ENCODE data around the gene NKX2-1.

GRCh38 chr14:36522972-36523715 is 3.1 kb upstream of the NKX2-1 start:
- TF ChIP-seq, protein P1, sequence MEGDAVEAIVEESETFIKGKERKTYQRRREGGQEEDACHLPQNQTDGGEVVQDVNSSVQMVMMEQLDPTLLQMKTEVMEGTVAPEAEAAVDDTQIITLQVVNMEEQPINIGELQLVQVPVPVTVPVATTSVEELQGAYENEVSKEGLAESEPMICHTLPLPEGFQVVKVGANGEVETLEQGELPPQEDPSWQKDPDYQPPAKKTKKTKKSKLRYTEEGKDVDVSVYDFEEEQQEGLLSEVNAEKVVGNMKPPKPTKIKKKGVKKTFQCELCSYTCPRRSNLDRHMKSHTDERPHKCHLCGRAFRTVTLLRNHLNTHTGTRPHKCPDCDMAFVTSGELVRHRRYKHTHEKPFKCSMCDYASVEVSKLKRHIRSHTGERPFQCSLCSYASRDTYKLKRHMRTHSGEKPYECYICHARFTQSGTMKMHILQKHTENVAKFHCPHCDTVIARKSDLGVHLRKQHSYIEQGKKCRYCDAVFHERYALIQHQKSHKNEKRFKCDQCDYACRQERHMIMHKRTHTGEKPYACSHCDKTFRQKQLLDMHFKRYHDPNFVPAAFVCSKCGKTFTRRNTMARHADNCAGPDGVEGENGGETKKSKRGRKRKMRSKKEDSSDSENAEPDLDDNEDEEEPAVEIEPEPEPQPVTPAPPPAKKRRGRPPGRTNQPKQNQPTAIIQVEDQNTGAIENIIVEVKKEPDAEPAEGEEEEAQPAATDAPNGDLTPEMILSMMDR (conservative IDR thresholded peaks at IDR 0.05; ENCODE audit: low read length) = no peak
- no peak for TF ChIP-seq EZH2phosphoT487 (IDR thresholded peaks at IDR 0.05; ENCODE audit: borderline replicate concordance)

All from Loucy (cell line).